Muscle layer of colon (tissue), 2 donors: ENCODE measurements around the gene KIAA1755.

Experiments used
- H3K27ac ChIP-seq: one replicate; pipeline ENCODE4 v1.7.0; 2013; ENCODE audit warnings: low read depth, mild to moderate bottlenecking, low read length, moderate library complexity
- H3K27me3 ChIP-seq, 2 donors: one replicate each; pipeline ENCODE4 v1.7.0; 2013; ENCODE audit warnings: low read length in 2 of 2, mild to moderate bottlenecking in 2 of 2; ENCODE audit not compliant: insufficient read depth in 2 of 2, control insufficient read depth in 1 of 2
- H3K36me3 ChIP-seq: one replicate; pipeline ENCODE4 v1.7.0; 2013; ENCODE audit warnings: mild to moderate bottlenecking, low read length; ENCODE audit not compliant: insufficient read depth
- H3K4me1 ChIP-seq: one replicate; pipeline ENCODE4 v1.7.0; 2013; ENCODE audit warnings: mild to moderate bottlenecking, low read length; ENCODE audit not compliant: insufficient read depth
- H3K4me3 ChIP-seq, 2 donors: one replicate each; pipeline ENCODE4 v1.7.0; 2013; ENCODE audit warnings: low read length in 2 of 2, low read depth in 1 of 2, mild to moderate bottlenecking in 1 of 2, moderate library complexity in 1 of 2
- H3K9ac ChIP-seq: one replicate; pipeline ENCODE4 v1.7.0; 2013; ENCODE audit warnings: low read length
- H3K9me3 ChIP-seq: one replicate; pipeline ENCODE4 v1.7.0; 2013; ENCODE audit warnings: mild to moderate bottlenecking, low read length
- donor health status: abdominal sarcoma.
- donor health status: Adenocarcinoma of cecum.

Gene KIAA1755

DNA sequence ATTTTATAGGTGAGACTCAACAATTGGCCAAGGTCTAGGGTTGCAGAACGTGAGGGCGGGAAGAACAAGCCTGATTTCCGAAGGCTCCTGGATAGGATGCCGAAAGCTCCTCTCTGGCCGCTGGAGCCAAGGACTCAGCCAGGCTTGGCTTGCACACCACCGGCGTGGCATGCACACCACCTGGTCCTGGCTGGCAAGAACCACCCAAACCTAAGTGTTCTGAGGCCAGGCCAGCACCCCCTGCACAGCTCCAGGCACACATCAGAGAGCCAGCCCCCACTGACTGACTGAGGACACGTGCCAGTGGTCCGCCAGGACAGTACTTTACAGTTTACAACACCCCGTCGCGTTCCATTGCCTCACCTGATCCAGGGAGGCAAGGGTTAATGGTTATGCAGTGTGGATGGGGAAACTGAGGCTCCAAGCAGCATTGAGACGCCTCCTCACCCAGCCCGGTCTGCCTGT lies 95.9 kb downstream of the KIAA1755 start:
- Histone ChIP-seq H3K4me3 (peak overlapping the region; percentile 55 to 69), H3K9me3 (no peaks in the 10 kb centered on the region), H3K36me3 (peaks cover 9% of the 10 kb centered on the region), H3K27me3 (no peaks in the 10 kb centered on the region), H3K9ac (no peak overlapping the region), H3K27ac (no peak overlapping the region), H3K4me1 (peaks cover 16% of the 10 kb centered on the region)

DNA sequence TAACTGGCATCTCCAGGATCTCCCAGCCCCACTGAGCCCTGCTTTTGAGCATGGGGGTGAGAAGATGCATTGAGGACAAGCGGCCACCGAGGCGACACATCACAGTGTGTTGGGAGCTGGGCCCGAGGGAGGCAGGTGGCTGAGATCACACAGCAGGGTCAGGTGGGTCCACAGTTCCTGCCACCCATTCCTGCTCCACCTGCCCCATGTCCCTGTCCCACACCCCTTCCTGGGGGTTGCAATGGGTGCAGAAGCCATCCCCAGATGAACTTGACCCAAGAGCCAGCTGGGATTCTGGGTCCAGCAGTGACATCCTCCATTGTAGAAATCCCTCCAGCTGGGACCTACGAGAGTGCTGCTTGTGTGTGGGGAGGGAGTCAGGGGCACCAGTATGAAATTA lies 96.5 kb downstream of the KIAA1755 start:
- Histone ChIP-seq H3K27ac (no peak overlapping the region), H3K9me3 (no peaks in the 10 kb centered on the region), H3K27me3 (no peaks in the 10 kb centered on the region), H3K36me3 (peaks cover 9% of the 10 kb centered on the region), H3K9ac (no peak overlapping the region), H3K4me1 (peaks cover 16% of the 10 kb centered on the region), H3K4me3 (peak overlapping the region in 1 of 2 donors; percentile 69)

GRCh38 chr20:38162878-38163875 lies 97.4 kb downstream of the KIAA1755 start:
- H3K27me3 ChIP-seq, result no peaks in the 10 kb centered on the region
- no peak overlapping the region for H3K27ac ChIP-seq
- peaks cover 13% of the 10 kb centered on the region for H3K36me3 ChIP-seq
- peaks cover 20% of the 10 kb centered on the region for H3K4me1 ChIP-seq
- H3K9ac ChIP-seq, result no peak overlapping the region
- H3K4me3 ChIP-seq, result no peak overlapping the region
- H3K9me3 ChIP-seq, result no peaks in the 10 kb centered on the region

GRCh38 chr20:38162149-38162548 lies 98.4 kb downstream of the KIAA1755 start:
- H3K27ac ChIP-seq, result no peak overlapping the region
- H3K9me3 ChIP-seq, result no peaks in the 10 kb centered on the region
- peaks cover 13% of the 10 kb centered on the region for H3K36me3 ChIP-seq
- no peak overlapping the region for H3K9ac ChIP-seq
- peaks cover 31% of the 10 kb centered on the region for H3K4me1 ChIP-seq
- no peaks in the 10 kb centered on the region for H3K27me3 ChIP-seq
- no peak overlapping the region for H3K4me3 ChIP-seq

- H3K27ac ChIP-seq, result no peak overlapping the region
- no peak overlapping the region for H3K4me3 ChIP-seq
- no peak overlapping the region for H3K9ac ChIP-seq
- H3K9me3 ChIP-seq, result no peaks in the 10 kb centered on the region
- peaks cover 38% of the 10 kb centered on the region for H3K4me1 ChIP-seq
- peaks cover 13% of the 10 kb centered on the region for H3K36me3 ChIP-seq
- no peaks in the 10 kb centered on the region for H3K27me3 ChIP-seq
Measured at GRCh38 chr20:38161412-38161774, 99.1 kb downstream of the KIAA1755 start.
